Hippocampal formation (tissue), 2 donors: ENCODE results near the gene DENND1A.
"Not testable (repeated sequence)": the region's sequence is repeated elsewhere in the genome, so short reads cannot be mapped to it uniquely, and the experiment has no call there.

Source experiments
- DNase-seq, 2 donors: peaks; one replicate each; lab custom pipeline; 2025; lab: John Stamatoyannopoulos, UW

Gene DENND1A

DNA sequence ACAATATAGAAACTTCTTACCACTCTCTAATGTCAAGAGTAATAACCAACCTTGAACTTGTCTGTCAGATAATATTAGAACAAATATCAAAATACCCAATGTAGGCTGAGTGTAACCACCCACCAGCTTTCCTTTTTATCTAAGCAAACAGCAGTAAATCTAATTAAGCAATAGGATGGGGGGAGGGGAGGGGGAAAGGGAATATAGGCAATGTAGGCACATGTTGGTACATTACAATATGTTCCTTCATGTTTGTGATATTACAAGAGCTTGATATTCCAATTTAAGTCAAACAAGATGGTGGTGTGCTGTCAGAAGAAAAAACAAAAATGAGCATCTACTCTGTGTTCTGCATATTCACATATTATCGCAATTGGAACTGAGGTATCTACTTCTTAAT, 158.2 kb downstream of the DENND1A start:
- no peak for DNase-seq

DNA sequence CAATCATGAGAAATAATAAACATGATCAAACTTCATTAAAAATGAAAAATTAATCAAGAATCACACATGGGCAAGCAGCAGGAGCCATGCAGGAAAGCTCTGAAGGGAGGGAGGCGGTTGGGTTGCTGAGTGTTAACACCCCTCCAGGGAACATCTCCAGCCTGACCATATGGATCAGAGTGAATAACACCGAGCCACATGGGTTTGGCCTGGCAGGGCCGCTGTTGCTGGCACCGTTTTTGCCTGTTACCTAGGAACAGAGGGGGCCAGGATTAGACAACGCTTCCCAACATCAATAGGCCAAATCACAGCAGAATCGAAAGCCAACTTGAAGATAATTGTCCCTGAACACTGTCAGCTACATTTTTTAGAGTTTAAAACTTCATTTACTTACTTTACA, 160.2 kb downstream of the DENND1A start:
- DNase-seq = peak in 1 of 2 donors; percentile 26

DNA sequence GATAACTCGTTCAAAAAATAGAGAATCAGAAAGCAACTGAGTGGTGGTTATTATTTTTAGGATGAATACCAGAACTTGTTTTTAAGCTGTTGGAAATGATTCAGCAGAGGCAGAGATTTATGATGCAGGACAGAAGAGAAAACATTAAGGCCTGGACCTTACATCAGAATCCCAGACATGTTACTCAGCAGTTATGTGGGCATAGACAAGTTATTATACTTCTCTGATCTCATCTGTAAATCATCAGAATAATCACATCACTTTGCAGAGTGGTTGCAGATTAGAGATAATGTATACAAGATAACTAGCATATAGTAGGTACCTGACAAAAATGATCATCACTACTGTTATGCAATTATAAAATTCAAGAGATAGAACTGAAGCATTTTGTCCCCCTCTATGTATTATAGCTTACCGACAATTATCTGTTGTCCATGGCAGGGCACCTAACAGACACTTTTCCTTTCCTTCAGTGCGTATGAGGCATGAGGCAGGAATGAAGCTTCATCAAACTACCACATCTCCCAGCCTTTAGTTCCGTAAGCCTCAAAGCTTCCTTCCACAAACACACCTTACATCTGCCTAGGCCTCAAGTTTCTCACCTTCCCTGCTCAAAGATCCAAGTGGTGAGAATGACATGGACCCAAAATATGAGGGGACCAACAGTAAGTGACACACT, 165.9 kb downstream of the DENND1A start:
- DNase-seq = no peak

DNA sequence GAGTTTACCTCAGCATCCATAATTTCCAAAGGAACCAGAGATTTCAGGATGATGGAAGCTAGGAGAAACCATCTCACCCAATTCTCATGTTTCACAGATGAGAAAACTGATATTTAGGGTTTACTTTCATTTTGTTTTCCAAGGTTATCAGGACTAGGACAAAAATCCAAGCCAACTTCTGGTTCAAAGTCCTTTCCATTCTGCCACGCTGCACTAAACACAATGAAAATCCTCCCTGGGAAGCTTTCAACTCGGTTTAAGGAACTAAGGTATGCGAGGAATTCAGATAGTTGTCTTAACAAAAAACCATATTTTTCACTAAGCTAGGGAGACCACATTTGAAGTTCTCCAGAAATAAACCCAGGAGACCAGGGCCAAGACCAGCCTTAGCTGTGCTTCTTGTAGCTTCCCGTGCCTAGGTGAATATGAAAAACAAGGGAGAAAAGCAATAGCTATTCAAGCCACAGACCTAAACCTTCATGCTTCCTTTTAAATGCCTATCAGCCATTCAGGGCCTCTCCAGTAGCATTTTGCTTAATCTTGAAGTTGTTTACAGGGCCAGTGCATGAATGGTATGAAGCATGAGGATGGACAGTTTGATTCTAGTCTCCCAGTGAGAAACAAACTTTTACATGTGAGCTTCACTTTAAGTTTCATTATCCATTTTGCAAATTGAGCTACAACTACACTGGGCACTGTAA, 167.9 kb downstream of the DENND1A start:
- no peak for DNase-seq

DNA sequence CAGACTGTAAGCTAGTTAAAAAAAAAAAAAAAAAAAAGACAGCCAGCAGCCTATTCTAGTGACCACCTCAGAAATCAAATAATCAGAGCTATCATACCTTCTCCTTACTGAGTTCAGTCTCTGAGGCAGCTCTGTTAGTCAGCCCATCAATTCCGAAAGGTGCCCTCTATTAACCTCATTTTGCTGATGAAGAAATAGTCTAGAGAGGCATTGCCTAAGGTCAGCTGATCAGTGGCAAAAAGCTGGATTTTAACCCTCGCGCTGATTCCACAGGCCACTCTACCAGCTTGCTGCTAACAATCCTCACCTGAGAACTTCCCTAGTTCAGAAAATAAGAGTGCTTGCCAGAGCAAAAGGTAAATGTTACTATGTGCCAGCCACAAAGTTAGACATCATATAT, 172.0 kb downstream of the DENND1A start:
- DNase-seq = no peak

DNA sequence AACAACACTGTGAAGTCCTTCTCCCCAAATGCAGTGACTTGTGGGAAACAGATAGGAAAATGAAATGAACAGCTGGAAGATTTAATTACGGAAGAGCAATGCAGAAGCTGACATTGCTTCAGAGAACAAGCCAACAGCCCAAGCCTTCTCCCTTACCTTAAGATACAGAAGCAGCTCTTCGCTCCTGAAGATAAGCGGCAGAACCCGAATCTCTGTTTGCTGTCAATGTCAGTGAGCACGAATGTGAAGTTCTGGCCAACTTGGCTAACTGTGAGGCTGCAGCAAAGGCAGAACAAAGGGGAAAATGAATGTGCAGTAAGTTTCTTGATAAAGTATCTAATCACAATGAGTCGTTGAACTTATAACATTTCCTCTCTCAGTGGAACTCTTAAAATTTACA, 172.4 kb downstream of the DENND1A start:
- no peak for DNase-seq

DNA sequence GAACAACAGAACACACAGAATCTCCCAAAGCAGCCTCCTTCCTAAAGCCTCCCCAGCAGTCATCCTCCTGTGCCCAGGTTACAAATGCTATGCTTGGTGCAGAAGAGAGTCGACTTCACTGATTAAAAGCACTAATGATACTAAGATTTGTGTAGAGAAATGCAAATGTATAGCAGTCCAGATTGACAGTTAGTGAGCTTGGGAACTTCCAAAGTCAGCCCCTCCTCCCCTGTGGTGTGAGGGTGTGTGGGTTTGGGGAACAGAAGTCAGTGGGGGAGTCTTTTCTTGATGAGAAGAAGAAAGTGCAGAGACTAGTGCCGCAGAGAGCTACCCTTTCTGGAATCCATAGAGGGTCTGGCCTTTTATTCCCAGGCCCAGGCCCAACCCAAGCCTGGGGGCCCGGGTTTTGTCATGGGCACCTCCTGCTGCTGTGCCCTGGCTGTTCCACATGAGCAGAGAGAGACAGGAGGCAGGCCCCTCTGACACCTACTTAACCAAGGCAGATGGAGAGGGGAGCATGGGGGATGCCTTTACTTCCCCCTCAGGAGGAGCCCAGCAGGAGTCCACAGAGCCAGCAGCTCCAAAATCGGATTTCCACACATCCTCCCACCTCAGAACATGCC, 173.3 kb downstream of the DENND1A start:
- no peak for DNase-seq

DNA sequence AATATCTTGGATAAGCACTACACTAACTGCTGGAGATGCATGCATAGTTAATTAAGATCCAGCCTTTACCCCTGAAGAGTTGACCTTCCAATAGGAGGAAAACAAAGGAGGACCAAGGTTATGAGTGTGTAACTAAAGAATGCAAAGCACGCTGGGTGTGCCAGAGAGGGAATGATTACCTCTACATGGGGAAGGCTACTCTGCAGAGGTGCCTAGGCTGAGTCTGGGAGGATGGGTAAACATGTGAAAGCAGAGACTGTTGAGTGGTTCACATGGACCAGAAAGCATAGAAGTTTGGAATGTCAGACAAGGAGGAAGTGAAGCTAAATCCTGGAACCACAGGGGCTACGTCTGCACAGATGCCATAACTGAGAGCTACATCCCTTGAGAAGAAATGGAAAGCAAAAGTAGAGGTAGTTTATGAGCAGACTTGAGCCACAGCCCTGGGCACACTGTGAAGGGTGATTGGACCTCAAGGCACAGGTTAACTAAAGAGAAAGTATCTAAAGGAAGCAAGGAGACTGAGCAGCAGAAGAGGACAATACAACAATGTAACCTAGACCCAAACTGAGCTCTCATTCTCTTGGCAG, 176.2 kb downstream of the DENND1A start:
- no peak for DNase-seq

DNA sequence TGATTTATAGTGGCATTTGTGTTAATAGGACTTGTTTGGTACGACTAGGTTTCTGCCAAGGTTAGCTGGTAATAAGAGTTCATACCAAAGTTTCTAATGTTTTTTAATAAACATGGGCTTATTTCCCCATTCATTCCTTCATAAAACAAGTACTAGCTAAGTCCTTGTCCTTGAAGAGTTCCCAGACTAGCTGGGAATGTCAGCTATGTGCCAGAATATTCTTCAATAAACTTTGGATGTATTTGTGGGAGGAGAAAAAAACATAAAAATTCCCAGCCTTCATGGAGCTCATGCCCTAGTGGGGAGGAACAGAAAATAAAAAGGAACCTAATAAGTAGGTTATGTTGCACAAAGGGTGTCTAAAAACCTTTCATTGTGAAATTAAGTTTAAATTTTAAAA, 176.9 kb downstream of the DENND1A start:
- DNase-seq = no peak

DNA sequence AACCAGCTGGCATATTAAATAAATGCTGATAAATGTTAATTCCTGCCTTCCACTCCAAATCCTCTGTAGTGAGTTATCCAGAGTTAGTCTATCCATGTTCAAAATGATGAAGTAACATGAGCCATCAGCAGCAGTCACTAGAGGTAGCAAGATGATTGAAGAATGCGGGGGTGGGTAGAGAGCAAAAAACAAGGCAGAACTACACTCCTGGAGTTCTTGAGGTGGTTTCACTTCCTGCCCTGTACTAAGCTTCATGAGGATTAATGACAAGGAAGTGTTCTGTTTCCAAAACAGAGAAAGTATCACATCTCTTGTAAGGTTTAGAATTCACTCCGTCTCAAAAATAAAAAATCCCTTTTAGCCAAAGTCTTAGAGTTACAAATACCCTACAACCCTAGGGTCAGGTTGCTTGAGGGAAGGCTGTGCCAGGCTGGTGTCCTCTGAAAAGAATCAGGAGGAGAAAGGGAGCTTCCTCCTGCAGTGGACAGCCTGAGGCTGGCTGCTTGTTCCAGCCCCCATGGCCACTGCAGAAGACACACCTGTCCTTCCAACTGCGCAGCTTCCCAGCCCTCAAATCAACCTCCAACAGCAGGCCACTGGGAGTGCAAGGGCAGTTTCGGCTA, 180.2 kb downstream of the DENND1A start:
- no peak for DNase-seq

DNA sequence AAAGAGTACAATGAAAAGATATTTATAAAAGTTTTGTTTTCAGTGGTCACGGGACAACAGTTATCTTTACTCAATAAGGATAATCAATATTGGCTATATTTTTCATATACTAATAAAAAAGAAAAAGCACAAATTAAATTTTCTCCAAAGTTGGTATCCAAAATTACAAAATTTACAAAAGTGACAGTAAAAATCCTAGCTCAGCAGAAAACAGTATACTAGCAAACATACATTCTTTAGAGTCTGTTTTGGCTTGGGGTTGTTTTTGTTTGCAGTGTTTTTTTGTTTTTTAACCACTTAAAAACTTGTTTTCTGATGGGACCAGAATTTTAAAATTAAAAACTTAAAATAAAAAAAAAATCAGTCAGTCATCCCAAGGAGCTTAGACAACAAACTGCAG, 183.2 kb downstream of the DENND1A start:
- DNase-seq = no peak

DNA sequence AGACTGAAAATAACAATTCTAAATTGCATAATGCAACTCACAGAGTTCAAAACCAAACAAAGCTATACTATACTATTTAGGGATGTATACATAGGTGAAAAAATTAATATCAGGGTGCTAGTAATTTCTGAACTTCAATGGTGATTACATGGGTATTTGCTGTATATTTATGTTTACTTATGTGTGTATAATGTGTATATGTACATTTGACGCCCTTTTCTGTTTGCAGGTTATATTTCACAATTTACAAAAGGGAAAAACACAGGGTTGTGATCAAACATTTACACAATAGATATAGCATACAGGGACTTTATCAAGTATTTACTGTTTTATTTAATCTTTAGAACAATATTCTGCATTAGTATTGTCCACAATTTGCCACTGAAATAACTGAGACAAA, 184.0 kb downstream of the DENND1A start:
- no peak for DNase-seq

DNA sequence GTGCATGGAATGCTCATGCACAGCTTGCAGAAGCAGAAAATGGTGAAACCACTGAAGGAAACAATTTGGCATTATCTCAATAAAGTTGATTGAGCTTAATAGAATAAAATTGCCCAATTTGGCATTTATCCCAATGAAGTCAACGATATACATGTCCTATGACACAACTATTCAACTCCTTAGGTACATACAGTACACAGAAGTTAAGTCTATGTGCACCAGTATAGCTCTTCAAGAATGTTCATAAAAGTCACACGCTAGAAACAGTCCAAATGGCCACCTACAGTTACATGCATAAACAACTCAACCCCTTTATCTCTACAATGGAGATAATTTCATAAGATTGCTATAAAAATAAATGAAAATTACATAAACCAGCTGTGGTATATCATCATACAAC, 184.5 kb downstream of the DENND1A start:
- no peak for DNase-seq

DNA sequence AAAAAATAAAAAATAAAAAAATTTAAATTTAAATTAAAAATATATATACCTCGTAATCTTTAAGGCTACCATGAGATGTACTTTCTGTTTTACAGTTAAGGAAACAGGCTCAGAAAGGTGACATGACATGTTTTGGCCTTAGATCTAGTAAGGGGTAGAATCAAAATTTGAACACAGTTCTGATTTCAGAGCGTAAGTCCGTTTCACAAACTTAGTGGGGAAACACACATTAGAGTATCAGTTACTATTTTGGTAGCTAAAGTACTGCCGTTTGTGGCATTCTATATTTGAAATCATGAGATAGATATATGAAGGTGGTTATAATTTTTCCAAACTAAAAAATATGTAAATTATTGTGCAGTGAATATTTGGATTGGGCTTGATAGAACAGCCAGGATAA, 186.2 kb downstream of the DENND1A start:
- no peak for DNase-seq

DNA sequence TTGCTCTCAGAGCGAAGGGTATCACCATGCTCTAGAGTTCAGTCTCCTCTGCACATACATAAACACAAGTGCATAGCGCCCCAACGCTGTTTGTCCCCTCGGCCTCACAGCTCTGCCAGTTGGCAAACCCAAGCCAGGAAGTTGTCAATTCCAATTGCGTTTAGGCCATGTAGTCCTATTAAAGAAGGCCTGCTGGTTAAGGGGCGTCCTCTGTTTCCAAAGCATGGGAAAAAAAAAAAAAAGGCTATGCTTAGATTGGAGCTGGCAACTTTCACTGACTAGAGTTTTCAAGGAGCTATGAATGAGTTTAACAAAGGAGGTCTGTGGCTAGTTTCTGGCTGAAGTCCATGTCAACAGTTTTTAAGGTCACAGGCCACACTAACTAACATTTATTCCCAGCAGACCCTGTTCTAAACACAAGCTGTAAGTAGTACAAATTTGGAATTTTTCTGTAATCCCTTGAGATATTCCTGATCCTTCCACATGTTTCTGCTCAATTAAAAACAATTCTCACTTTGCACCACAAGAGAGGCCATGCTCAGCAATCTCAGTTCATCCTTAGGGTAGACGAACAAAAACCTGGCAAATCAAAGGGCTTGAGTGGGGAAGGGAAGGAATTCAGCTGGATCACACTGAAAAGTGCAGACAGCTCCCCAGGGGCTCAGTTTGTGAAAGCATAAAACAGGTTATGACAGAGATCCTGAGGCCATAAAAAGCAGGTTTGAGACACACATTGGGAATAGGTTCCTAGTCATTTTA, 187.7 kb downstream of the DENND1A start:
- DNase-seq = peak; percentile 40 to 76

DNA sequence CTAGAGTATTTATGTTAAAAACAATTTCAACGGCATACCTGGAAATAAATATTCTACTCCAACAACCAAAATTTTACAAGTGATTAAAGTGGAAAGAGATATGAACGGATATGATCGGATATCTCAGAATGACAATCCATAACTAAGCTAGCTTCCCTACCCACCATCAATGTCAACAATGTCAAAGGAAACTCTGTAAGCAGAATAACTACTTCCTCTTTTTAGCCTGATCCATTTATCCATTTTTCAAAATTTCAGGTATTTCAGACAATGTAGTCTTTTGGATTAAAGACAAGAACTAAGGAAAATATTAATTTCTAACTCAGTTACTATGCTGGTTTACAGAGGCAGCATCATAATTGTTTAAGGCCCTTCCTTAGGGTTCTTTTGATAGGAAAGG, 188.7 kb downstream of the DENND1A start:
- DNase-seq = no peak

DNA sequence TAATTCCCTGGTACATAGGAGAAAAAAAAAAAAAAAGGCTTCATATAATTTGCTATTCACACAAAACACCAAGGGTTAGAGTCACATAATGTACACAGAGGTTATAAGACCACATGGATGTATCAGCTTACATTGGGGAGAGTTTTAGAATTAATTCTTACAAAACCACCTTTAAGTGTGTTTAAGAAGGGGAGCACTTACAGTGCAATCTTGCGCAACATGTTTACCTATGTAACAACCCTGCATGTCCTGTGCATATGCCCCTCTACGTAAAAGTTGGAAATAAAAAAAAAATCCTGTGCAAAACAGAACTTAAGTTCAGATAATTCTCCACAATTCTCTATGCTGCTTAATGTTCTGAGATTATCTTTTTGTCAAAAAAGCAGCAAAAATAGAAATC, 190.0 kb downstream of the DENND1A start:
- DNase-seq = no peak

DNA sequence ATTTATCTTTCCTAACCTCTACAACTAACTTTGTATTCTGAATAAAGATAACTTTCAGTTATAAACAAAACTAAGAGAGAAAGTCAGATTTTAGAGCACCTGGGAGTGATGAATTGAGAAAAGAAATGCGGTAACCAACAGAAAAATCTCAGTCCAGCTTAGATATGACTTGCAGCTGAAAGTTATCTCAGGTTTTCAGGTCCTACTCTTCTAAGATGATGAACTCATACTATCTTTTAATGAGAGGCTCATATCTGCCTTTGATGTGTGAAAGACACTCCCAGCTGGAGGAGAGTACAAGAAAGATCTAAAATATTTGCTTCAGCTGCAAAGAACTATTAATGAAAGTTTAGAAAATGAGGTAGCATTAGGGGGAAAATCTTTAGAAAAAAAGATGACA, 190.5 kb downstream of the DENND1A start:
- no peak for DNase-seq

DNA sequence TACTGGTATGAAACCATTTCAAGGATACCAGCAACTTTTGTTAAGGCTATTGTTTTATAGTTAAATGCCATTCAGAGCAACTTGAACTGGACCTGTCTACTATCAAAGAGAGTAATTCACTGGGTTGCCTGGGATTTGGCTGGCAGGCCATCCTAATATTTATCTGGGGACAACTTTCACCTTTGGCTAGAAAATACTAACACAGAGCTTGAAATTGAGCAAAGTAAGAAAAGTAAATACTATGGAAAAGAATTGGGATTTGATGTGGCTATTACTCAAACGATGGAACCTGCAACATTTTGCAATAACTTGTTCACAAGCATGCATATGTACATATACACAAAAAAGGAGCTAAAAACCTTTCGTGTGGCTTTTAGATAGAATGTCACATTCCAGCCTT, 191.3 kb downstream of the DENND1A start:
- no peak for DNase-seq

DNA sequence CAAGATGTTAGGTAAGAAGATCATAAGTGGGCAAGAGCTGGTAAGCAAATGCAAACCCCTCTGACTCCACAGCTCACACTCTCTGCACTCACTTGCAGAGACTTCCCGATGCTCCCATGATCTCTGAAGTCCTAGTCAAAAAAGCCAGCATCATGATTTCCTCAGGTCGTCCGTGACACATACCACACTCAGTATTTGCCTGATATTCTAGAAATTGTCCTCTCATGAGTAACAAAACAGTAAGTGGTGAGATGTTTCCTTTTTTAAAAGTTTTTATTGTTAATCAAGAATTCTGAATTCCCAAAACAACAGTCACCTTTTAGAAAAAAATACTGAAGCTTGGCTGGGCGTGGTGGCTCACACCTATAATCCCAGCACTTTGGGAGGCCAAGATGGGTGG, 194.6 kb downstream of the DENND1A start:
- no peak for DNase-seq

DNA sequence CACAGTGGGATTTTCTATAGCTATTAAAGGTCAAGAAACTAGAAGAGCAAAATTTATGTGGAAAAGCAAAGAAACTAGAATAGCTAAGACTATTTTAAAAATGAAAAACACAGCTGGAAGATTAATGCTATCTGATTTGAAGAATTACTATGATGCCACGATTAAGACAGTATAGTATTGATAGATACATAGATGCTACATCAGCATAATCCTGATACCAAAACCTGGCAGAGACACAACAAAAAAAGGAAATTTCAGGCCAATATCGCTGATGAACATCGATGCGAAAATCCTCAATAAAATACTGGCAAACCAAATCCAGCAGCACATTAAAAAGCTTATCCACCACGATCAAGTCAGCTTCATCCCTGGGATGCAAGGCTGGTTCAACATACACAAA, 201.4 kb downstream of the DENND1A start:
- DNase-seq = not testable (repeated sequence)

DNA sequence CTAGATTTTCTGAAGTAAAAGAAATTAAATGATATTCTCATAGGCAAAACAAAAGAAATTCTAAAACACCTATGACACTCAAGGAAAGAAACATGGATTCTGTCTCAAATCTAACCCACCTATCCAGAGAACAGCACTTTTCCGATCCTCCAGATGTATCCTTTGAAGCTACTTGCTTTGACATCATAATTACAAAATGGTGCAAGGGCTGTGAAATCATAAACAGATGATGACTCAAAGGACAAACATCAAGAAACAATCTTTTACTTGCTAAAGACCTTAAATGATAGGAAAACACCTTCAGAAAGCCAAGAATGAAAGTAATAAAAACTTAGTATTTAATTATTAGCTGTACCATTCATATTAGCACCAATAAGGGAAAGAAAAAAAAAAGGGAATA, 202.6 kb downstream of the DENND1A start:
- DNase-seq = no peak
